HG03039 (cell line): ENCODE results near the gene LRCH2.
"Not testable (repeated sequence)": the region's sequence is repeated elsewhere in the genome, so short reads cannot be mapped to it uniquely, and the experiment has no call there.

Experiments used
- ATAC-seq: cut with Tn5 transposase; IDR thresholded peaks from one replicate; pipeline ENCODE4 v1.9.1; 2021; ENCODE audit warnings: mild to moderate bottlenecking, moderate library complexity; ENCODE audit not compliant: unreplicated experiment

LRCH2 gene

DNA sequence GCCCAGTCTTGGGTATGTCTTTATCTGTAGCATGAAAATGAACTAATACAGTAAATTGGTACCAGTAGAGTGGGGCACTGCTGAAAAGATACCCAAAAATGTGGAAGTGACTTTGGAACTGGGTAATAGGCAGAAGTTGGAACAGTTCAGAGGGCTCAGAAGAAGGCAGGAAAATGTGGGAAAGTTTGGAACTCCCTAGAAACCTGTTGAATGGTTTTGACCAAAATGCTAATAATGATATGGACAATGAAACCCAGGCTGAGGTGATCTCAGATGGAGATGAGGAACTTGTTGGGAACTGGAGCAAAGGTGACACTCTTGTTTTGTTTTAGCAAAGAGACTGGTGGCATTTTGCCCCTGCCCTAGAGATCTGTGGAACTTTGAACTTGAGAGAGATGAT is 24.3 kb downstream of the LRCH2 start:
- ATAC-seq: not testable (repeated sequence)

DNA sequence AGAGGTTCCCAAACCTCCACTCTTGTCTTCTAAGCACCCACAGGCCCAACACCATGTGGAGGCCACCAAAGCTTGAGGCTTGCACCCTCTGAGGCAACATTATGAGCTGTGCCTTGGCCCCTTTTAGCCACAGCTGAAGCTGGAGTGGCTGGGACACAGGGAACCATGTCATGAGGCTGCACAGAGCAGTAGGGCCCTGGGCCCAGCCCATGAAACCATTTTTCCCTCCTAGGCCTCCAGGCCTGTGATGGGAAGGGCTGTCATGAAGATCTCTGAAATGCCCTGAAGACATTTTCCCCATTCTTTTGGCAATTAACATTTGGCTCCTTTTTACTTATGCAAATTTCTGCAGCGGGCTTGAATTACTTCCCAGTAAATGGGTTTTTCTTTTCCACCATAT is 29.9 kb downstream of the LRCH2 start:
- ATAC-seq: no peak

DNA sequence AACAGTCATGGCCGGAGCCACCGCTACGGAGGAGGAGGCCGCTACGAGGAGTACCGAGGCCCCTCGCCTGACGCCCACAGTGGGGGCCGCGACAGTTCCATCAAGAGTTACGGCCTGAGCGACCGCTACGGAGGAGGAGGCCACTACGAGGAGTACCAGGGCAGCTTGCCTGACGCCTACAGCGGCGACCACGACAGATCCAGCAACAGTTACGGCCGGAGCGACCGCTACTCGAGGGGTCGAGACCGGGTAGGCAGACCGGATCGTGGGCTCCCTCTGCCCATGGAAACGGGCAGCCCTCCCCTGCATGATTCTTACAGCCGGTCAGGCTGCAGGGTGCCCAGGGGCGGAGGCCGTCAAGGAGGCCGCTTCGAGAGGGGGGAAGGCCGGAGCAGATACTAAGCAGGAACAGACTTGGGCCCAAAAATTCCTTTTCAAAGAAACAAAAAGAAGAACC is 41.6 kb downstream of the LRCH2 start:
- no peak for ATAC-seq

DNA sequence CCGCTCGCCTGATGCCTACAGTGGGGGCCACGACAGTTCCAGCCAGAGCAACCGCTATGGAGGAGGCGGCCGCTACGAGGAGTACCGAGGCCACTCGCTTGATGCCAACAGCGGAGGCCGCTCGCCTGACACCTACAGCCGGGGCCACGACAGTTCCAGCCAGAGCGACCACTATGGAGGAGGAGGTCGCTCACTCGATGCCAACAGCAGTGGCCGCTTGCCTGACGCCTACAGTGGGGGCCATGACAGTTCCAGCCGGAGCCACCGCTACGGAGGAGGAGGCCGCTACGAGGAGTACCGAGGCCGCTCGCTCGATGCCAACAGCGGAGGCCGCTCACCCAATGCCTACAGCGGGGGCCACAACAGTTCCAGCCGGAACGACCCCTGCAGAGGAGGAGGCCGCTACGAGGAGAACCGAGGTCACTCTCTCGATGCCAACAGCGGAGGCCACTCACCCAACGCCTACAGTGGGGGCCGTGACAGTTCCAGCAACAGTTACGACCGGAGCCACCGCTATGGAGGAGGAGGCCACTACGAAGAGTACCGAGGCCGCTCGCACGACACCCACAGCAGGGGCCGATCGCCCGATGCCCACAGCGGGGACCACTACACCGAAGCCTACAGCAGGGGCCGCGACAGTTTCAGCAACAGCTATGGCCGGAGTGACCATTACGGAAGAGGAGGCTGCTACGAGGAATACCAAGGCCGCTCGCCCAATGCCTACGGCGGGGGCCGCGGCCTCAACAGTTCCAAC is 42.2 kb downstream of the LRCH2 start:
- no peak for ATAC-seq

DNA sequence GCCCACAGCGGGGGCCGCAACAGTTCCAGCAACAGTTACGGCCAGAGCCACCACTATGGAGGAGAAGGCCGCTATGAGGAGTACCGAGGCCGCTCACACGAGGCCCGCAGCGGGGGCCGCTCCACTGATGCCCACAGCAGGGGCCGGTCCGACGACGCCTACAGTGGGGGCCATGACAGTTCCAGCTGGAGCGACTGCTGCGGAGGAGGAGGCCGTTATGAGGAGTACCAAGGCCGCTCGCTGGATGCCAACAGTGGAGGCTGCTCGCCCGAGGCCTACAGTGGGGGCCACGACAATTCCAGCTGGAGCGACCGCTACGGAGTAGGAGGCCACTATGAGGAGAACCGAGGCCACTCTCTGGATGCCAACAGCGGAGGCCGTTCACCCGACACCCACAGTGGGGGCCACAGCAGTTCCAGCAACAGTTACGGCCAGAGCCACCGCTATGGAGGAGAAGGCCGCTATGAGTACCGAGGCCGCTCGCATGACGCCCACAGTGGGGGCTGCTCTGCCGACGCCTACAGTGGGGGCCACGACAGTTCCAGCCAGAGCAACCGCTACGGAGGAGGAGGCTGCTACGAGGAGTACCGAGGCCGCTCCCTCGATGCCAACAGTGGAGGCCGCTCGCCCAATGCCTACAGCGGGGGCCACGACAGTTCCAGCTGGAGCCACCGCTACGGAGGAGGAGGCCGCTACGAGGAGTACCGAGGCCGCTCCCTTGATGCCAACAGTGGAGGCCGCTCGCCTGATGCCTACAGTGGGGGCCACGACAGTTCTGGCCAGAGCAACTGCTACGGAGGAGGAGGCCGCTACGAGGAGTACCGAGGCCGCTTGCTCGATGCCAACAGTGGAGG is 43.0 kb downstream of the LRCH2 start:
- ATAC-seq: no peak

DNA sequence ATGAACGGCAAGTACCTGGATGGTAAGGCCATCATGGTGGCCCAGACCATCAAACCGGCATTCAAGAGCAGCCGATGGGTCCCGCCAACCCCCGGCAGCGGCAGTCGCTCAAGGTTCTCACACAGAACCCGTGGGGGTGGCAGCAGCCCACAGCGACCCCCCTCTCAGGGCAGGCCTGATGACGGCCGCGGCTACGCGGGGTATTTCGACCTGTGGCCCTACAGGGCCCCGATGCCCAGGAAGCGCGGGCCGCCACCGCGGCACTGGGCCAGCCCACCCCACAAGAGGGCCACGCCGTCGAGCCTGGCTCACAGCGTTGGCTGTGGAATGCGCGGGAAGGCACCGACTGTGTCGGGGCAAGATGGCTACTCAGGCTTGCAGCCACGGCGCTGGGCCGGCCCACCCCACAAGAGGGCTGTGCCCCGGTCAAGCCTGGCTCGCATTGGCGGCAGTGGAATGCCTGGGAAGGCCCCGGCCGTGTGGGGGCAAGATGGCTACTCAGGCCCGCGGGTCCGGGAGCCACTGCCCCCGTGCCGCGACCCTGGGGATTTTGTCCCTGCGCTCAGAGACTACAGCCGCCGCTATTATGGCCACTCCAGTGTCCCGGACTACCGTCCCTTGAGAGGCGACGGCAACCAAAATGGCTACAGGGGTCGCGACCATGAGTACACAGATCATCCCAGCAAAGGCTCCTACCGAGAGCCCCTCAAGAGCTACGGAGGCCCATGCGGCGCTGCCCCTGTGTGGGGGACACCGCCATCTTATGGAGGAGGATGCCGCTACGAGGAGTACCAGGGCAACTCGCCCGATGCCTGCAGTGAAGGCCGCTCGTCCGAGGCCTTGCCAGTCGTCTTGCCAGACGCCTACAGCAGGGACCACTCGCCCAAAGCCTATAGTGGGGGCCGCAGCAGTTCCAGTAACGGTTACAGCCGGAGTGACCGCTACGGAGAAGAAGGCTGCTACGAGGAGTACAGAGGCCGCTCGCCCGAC is 44.0 kb downstream of the LRCH2 start:
- no peak for ATAC-seq

DNA sequence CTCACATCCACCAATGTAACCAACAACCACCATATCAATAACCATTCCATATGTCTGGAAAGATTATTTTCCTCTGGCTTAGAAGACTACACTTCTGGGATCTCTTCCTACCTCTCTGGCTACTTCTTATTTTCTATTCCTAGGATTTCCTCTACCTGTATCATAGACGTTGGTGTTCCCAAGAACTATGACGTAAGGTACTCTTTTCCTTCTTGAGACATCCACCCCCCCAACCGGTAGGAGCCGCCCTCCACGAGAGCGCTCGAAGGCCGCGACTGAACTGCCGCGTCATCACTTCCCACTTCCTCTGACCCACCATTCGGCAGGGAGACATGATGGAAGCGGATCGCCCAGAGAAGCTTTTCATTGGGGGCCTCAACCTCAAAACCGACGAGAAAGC is 44.8 kb downstream of the LRCH2 start, which contains the start of gene RBMXL3:
RBMXL3 (plus strand) TSS at position 301 of the 400 bp plus-strand sequence; CDS start at position 333, 32 bp downstream.
- ATAC-seq: no peak

DNA sequence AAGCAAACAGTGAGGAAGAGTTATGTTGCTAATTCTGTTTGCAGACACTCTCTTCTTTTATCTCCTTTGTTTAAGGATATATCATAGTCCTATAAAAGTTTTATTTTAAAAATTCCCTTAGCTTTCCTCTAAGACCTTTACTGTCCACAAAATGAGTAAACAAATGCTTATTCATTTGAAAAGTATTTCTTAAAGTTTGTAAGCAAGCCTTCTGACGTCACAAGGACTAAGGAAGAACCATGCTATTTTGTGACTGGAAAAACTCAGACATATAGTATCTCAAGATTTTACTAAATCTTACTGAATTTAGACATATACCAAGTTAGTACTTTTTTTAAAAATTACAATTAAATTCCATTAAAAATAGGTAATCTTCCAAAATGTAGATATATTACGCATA is 49.9 kb downstream of the LRCH2 start:
- no peak for ATAC-seq

DNA sequence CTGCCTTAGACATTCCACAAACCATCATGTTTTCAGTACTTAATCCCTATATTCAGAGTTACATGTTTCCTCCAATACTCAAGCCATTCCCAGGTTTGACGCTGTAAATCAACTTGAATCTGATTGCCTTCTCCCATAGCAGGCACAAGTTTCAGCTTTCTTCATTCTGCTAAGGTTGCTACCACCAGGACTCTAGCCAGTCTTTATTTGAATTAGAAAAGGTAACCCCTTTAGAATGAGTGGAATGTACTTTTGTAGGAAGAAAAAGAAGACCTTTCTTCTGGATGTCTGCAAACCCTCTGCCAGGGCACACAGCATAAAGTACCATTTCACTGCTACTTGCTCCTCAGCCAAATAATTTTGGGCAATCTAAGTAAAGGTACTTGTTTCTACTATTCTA is 55.4 kb downstream of the LRCH2 start:
- ATAC-seq: no peak

DNA sequence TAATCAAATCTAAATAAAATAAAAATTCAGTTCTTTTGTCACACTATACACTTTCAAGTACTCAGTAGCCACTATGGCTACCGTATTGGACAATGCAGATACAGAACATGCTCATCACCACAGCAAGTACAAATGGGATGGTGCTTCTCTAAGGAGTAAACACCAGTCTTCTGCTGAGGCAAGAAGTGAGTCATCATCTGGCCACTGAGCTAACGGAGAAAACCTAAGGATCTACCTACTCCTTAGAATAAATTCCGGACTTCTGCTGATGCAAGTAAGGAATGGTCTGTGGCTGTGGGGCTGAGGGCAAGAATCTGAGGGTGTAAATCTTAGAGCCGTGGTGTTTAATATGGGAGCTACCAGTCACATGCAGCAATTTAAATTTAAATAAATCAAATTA is 56.0 kb downstream of the LRCH2 start:
- ATAC-seq: no peak

DNA sequence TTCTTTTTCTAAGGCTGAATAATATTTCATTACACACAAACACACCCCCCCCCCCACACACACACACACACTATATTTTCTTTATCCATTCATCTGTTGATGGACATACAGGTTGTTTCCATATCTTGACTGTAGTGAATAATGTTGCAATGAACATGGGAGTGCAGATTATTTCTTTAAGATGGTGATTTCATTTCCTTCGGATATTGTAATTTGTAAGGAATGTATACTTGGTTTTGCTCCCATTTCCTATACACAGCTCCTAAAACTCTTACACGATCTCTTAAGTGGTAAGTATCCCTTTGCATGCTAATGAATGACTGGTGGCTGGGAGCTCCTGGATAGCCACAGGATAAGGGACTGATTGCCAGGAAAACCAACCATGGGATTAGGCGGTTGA is 59.3 kb downstream of the LRCH2 start:
- ATAC-seq: no peak

DNA sequence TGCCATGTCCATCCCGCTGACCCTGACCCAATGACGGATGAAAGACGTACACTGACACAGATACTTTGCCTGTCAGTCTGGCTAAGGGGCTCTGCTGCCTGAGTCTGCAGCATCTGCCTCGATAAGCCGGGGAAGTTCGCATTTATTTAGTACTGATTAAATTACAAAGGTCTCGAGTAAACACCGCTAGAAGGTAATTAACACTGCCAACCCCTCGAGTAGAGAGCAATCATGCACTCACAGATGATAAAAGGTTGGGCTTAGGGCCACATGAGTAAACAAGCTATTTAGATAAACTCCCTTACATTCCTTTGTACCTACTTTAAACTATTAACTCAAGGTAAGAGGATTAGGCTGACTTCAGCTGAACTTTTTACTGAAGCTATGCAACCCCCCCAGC is 60.7 kb downstream of the LRCH2 start:
- no peak for ATAC-seq

DNA sequence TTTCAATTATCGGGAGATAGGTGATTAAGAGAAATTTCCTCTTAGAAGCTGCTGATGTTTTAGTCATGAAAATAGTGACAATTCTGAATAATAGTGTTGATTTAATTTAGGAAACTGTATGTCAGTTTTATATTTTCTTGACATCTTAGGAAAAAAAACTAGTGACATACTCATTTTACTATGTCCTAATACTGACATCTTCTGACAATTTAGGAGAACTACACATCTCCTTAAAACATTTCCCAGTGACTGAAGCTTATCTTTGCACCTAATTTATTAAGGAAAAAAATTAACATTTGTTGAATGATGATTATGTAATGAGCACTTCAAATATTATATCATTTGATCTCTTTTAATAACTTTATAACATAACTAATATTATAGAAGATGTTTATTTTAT is 86.7 kb downstream of the LRCH2 start:
- no peak for ATAC-seq

DNA sequence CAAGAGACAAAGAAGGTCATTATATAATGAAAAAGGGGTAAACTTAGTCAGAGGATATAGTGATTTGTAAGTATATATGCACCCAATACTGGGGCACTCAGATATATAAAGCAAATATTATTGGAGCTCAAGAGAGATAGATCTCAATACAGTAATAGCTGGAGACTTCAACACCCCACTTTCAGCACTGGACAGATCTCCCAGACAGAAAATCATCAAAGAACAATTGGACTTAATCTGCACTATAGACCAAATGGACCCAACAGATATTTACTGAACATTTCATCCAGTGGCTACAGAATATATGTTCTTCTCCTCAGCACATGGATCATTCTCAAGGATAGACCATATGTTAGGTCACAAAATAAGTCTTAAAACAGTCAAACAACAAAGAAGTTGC is 91.8 kb downstream of the LRCH2 start:
- no peak for ATAC-seq

DNA sequence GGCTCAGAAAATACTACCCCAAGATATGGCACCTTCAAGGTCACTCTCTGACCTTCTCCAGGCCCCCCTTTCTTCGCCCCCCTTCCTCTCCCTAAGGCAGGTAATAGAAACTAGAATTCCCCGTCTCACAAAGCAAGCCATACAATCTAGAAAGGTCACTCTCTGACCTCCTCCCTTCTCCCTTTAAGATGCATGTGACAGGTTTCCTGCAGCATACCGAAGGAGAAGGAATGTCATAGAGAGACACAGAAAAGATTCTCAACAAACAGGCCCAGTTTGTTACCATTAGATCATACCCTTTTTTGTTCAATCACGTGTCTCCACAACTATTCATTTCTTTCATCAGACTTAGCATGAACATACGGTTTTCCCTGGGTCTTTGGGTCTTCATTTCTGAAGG is 95.9 kb downstream of the LRCH2 start:
- no peak for ATAC-seq

DNA sequence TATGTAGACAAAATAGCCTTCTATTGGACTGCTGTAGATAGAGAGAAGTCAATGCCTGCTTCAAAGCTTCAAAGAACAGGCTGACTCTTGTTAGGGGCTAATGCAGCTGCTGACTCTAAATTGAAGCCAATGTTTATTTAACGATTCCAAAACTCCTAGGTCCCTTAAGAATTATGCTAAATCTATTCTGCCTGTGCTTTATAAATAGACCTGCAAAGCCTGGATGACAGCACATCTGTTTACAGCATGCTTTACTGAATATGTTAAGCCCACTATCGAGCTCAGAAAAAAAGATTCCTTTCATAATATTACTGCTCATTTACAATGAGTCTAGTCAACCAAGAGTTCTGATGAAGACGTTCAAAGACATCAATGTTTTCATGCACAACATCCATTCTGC is 99.5 kb downstream of the LRCH2 start:
- ATAC-seq: no peak

DNA sequence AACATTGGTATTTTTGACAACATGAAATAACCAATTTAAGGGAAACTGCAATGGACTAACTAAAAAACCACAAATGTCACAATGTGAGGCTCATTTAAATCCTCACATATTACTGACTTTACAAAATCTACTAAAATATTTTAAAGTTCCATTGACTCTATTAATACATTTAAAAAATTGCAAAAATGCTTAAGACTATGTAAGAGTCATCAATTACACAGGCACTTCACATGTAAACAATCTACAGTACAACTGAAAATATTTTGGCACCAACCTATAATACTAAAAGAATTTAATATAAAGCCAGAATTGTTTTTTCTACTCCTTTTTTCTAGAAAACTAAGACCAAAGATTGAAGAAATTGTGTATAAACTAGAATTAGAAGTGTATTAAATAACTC is 121.5 kb downstream of the LRCH2 start:
- ATAC-seq: no peak

DNA sequence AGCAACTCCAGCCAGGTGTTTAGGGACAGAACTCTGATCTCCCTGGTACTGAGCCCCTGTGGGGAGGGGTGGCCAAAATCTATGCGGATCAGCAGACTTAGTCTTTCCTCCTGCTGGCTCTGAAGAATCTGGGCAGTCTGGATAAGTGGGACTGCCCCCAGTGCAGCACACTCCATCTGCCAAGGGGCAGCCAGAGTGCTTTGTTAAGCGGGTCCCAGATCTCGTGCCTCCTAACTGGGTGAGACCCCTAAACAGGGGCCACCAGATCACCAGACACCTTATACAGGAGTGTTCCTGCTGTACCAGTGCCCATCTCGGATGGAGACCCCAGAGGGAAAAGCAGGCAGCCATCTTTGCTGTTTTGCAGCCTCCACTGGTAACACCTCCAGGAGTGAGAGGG is 135.0 kb downstream of the LRCH2 start:
- ATAC-seq: no peak

DNA sequence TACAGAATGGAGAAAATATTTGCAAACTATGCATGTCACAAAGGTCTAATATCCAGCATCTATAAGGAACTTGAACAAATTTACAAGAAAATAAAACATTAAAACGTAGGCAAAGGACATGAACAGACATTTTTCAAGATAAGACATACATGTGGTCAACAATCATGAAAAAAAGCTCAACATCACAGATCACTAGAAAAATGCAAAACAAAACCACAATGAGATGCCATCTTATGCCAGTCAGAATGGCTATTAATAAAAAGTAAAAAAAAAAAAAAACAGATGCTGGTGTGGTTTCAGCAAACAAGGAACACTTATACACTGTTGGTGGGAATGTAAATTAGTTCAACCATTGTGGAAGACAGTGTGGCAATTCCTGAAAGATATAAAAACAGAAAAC is 140.7 kb downstream of the LRCH2 start:
- ATAC-seq: no peak

DNA sequence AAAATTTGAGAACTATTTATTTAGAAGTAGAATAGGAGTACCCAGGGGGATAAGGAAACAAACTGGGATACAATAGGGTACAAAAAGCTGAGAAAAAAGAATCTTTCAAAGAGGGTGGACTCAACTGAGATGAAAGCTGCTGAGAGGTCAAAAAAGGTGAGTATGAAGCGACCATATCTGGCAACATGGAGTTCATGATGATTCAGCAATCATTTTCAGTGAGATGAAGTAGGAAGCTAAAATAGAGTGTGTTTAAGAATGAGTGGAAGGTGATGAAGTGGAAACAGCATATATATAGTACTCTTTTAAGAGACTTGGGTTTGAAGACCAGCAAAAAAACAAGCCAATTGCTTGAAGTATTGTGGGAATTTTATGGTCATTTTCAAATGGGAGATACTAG is 144.5 kb downstream of the LRCH2 start:
- ATAC-seq: no peak

DNA sequence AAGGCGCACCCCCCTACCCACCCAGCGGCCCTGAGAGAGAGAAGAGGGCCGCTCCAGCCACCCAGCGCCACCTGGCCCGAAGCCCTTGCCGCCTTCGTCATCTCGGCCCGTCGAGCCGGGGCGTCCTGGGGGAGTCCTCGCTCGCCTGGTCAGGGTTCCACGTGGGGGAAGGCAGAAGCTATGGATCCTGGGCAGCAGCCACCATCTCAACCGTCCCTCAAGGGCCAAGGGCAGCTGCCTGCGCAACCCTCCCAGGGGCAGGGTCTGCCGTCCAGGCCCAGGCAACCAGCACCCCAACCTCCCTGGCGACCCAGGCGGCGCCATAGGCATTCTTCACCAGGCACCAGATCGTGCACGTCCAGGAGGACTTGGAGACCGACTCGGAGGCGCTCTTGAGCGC is 165.0 kb downstream of the LRCH2 start:
- ATAC-seq: no peak
